ENCODE data around the gene DCST2.

The DCST2 gene

GRCh38 chr1:154973344-154974101, 60.1 kb downstream of the DCST2 start:
- DNase-seq = peak; percentile 95 to 96

- DNase-seq = no peak
Measured at GRCh38 chr1:154972517-154973343, 60.9 kb downstream of the DCST2 start.

- DNase-seq = no peak
Measured at GRCh38 chr1:154972213-154972516, 61.4 kb downstream of the DCST2 start.

GRCh38 chr1:154971341-154971998, 62.1 kb downstream of the DCST2 start:
- peak; percentile 29 to 32 for DNase-seq

GRCh38 chr1:154970631-154971340, 62.8 kb downstream of the DCST2 start, which contains the start of gene SHC1:
Gene SHC1 (minus strand): TSS chr1:154970747. CDS start chr1:154970526, 221 bp downstream.
- DNase-seq = peak; percentile 32 to 45

GRCh38 chr1:154969860-154970452, 63.6 kb downstream of the DCST2 start:
- no peak for DNase-seq

- no peak for DNase-seq
Measured at GRCh38 chr1:154969246-154969645, 64.3 kb downstream of the DCST2 start.

GRCh38 chr1:154968731-154969130, 64.8 kb downstream of the DCST2 start:
- no peak for DNase-seq
